A673 (cell line): ENCODE data around the gene PLA2G12A. TPM values are rescaled to one million over a fixed set of nuclear protein-coding genes. Genes with fewer than 3 reads are reported as not detected.

Experiments
- BruUV-seq: library from RNA; stranded (reverse); fragments of 400-500 nt; replicated peaks from 2 replicates; lab custom pipeline; 2021; lab: Mats Ljungman, UMichigan
- CTCF ChIA-PET: fragments of 300-600 bp; sonication (Branson Sonifier 250); formaldehyde crosslinking; loops from one replicate; lab custom pipeline; 2022; ENCODE audit warnings: antibody characterized with exemption; lab: Charles Lee
- POLR2A ChIA-PET: fragments of 300-600 bp; sonication (Branson Sonifier 250); formaldehyde crosslinking; loops from one replicate; lab custom pipeline; 2022; ENCODE audit warnings: antibody characterized with exemption; ENCODE audit not compliant: low non-redundant PET; lab: Charles Lee
- DNase-seq: peaks from one replicate; pipeline ENCODE4 v3.0.0-alpha.2; 2015; ENCODE audit warnings: low spot score
- H3K27ac ChIP-seq: fragments of 200-600 bp; sonication (generic); 2 replicates; pipeline ENCODE4 v1.5.1; 2016; ENCODE audit warnings: mixed run types, low read depth, mild to moderate bottlenecking, mixed read lengths, antibody characterized with exemption, low read length; ENCODE audit not compliant: poor library complexity, severe bottlenecking
- H3K27me3 ChIP-seq: fragments of 200-600 bp; sonication (generic); replicated peaks from 2 replicates; pipeline ENCODE4 v1.6.1; 2017; ENCODE audit warnings: mixed run types, low read depth, mild to moderate bottlenecking, mixed read lengths, antibody characterized with exemption, low read length; ENCODE audit not compliant: insufficient read depth, poor library complexity
- H3K36me3 ChIP-seq: fragments of 200-600 bp; sonication (generic); 2 replicates; pipeline ENCODE4 v1.6.1; 2016; ENCODE audit warnings: mixed run types, mild to moderate bottlenecking, mixed read lengths, antibody characterized with exemption, low read length; ENCODE audit not compliant: insufficient read depth, poor library complexity, severe bottlenecking
- H3K4me1 ChIP-seq: fragments of 200-600 bp; sonication (generic); 2 replicates; pipeline ENCODE4 v1.6.1; 2017; ENCODE audit warnings: mixed run types, mild to moderate bottlenecking, mixed read lengths, antibody characterized with exemption, low read length; ENCODE audit not compliant: insufficient read depth, poor library complexity, severe bottlenecking
- H3K4me3 ChIP-seq: fragments of 200-600 bp; sonication (generic); 2 replicates; pipeline ENCODE4 v1.5.1; 2016; ENCODE audit warnings: low read depth, mixed run types, mild to moderate bottlenecking, mixed read lengths, low read length; ENCODE audit not compliant: poor library complexity, severe bottlenecking
- H3K9me3 ChIP-seq: fragments of 200-600 bp; sonication (generic); 2 replicates; pipeline ENCODE4 v1.6.1; 2016; ENCODE audit warnings: mixed run types, low read depth, mild to moderate bottlenecking, mixed read lengths, antibody characterized with exemption, low read length; ENCODE audit not compliant: poor library complexity, severe bottlenecking
- CTCF ChIP-seq: fragments of 300-800, 200-600 bp; sonication (generic); conservative IDR thresholded peaks from 2 replicates; pipeline ENCODE4 v1.5.1; 2017; ENCODE audit warnings: low read depth, mild to moderate bottlenecking, antibody characterized with exemption, low read length, moderate library complexity, mixed read lengths
- EZH2 ChIP-seq: fragments of 200-600 bp; sonication (generic); IDR thresholded peaks from 2 replicates; pipeline ENCODE4 v1.6.1; 2017; ENCODE audit warnings: borderline replicate concordance, low read depth, mild to moderate bottlenecking, mixed read lengths, antibody characterized with exemption, low read length; ENCODE audit not compliant: poor library complexity, severe bottlenecking
- intact Hi-C: fragments of 100-400 bp; cut with micrococcal nuclease; formaldehyde crosslinking; loops from one replicate; pipeline ENCODE4 v1.10.0; 2022; ENCODE audit not compliant: unreplicated experiment
- total RNA-seq: library from RNA; stranded (reverse); gene quantifications from 2 replicates; pipeline ENCODE4 v1.2.3, GENCODE V29; 2021

The PLA2G12A gene
- total RNA-seq, 1 experiment from 2014 or later, result 34.5 TPM

- BruUV-seq, result no TSS peak
- DNase-seq, result no peak
- Histone ChIP-seq H3K4me3 (no peak overlapping the region), H3K4me1 (peaks cover 10% of the 10 kb centered on the region), H3K36me3 (no peaks in the 10 kb centered on the region), H3K27ac (no peak overlapping the region), H3K9me3 (no peaks in the 10 kb centered on the region), H3K27me3 (no peaks in the 10 kb centered on the region)
- intact Hi-C loops, result no loop called here
- CTCF ChIA-PET, result no interaction called here
- no peak for TF ChIP-seq EZH2
- TF ChIP-seq CTCF, result no peak
- POLR2A ChIA-PET, result no interaction called here
Measured at GRCh38 chr4:109749388-109750082, 19.7 kb upstream of the PLA2G12A start.

- intact Hi-C loops, result no loop called here
- no TSS peak for BruUV-seq
- ChIA-PET CTCF (no interaction called here), POLR2A (no interaction called here)
- Histone ChIP-seq H3K4me3 (no peak overlapping the region), H3K27ac (no peak overlapping the region), H3K4me1 (peaks cover 10% of the 10 kb centered on the region), H3K27me3 (no peaks in the 10 kb centered on the region), H3K9me3 (no peaks in the 10 kb centered on the region), H3K36me3 (no peaks in the 10 kb centered on the region)
- no peak for DNase-seq
- TF ChIP-seq CTCF (no peak), EZH2 (no peak)
Measured at GRCh38 chr4:109748114-109748513, 18.2 kb upstream of the PLA2G12A start.

DNA sequence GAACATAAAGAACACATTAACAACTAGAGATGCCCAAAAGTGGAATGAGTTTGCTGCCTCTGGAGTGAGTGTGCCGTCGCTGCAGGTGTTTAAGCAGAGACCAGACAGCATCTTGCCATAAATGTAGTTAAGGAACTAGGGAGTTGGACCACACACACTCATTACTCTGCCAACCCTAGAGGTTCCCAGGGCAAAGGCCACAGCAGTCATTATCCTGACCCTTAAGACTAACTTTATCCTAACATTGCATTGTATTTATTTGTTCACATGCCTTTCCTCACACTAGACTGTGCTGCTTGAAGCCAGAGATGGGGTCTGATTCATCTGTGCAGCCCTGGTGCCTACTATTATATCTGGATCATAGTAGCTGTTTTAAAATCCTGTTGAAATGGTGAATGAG lies 16.9 kb upstream of the PLA2G12A start:
- Histone ChIP-seq H3K4me3 (no peak overlapping the region), H3K4me1 (peaks cover under 1% of the 10 kb centered on the region), H3K36me3 (no peaks in the 10 kb centered on the region), H3K27me3 (no peaks in the 10 kb centered on the region), H3K27ac (no peak overlapping the region), H3K9me3 (no peaks in the 10 kb centered on the region)
- POLR2A ChIA-PET, result no interaction called here
- no TSS peak for BruUV-seq
- intact Hi-C loops, result no loop called here
- CTCF ChIA-PET, result no interaction called here
- TF ChIP-seq EZH2, result no peak
- TF ChIP-seq CTCF, result no peak
- DNase-seq, result no peak
